ENCODE measurements around the gene SPNS2.

GRCh38 chr17:4515501-4515900, 16.8 kb downstream of the SPNS2 start:
- TF ChIP-seq CTCF (IDR thresholded peaks at IDR 0.05) (no peak), EZH2 (IDR thresholded peaks at IDR 0.05) (no peak)

Data from neural progenitor cell (in vitro differentiated cells).